Smooth muscle cell of the brain vasculature (primary cell): ENCODE measurements around the gene CMTM7.
A peak's percentile ranks its signal among the peaks of the same experiment; 100 is the strongest.

Source experiments
- DNase-seq: peaks from one replicate; pipeline ENCODE4 v3.0.0-alpha.2; 2012; ENCODE audit warnings: low read depth, low spot score

Gene CMTM7

GRCh38 chr3:32413845-32414521 is 22.3 kb downstream of the CMTM7 start:
- DNase-seq = no peak

GRCh38 chr3:32414522-32415202 is 23.0 kb downstream of the CMTM7 start:
- no peak for DNase-seq

DNA sequence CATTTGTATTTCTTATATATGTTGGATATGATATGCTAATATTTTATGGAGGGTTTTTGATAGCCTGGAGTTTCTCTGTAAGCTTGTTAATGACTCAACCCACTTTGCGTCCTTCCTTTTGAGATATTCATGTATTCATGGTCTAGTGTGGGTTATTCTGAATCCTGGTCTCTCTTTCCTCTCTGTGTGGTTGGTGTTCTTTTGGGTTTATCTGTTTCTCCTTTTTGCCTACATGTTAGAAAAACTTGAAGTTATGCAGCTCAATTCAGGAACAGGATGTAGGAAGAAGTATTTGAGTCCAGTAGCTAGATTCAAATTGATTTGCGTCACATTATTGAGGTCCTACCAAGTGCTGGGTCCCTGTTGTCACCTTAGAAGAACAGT is 28.1 kb downstream of the CMTM7 start:
- DNase-seq = no peak

GRCh38 chr3:32420126-32421038 is 28.7 kb downstream of the CMTM7 start:
- no peak for DNase-seq

DNA sequence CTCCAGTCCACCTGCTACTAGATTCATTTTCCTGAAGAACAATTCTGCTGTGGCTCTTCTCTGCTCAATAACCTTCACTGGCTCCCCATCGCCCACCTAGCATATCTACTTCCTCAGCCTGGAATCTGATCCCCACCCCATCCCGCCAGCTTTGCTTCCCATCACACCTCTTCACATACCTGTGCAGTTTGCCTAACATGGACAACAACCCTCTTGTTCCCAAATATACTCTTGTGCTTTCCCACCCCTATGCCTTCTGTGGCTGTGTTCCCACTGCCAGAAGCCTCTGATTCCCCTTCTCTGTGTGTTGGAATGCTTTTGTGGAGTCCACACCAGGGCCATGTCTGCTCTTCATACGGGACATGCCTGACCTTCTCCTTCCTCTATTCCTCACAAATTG is 29.5 kb downstream of the CMTM7 start:
- no peak for DNase-seq

DNA sequence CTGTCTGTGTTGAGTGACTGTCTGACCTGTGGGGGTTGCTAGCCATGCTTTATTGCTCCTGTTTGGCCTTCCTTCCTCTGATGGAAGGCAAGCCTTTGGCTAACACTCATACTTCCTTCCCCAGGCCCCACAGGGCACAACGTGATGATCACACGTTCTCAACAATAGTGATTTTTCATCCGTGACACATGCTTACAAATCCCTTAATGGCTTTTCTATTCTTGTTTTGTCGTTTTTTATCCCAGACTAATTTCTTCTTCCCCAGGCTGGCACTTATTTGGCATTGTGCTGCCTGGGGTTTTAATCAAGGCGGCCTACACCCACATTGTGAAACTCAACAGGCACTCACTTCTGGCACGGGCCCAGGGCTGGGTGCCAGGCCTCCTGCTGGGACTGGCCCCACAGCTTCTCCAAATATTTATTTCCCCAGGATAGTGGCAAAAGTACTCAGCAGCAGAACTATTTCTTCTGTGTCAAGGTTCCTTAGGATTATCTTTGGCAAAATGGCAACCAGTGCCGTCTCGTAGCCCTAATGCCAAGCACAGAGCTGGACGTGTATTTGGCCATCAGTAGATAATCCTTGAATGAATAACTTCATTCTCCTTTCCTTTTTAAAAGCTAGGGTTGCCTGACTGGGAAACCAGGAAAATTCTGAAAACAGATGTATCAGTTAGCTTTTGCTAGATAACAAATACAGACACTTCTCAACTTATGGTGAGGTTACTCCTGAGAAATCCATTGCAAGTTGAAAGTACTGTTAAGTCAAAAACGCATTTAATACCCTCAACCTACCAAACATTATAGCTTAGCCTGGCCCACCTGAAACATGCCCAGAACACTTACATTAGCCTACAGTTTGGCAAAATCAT is 30.6 kb downstream of the CMTM7 start:
- peak; percentile 58 for DNase-seq

DNA sequence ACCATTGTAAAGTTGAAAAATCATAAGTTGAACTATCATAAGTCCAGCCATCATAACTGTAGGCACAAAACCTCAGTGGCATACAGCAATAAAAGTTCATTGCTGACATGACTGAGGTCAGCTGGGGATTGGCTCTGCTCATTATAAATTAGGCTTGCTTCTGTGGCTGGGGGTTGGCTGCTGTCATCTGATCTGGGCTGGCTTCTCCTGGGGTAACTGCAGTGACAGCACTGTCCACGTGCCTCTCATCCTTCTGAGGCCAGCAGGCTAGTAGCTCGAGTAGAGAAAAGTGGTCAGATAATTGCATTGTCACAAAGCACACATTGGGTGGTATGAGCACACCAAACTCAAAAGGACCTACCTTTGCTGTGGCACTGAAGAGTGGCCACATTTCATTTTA is 31.3 kb downstream of the CMTM7 start:
- no peak for DNase-seq

DNA sequence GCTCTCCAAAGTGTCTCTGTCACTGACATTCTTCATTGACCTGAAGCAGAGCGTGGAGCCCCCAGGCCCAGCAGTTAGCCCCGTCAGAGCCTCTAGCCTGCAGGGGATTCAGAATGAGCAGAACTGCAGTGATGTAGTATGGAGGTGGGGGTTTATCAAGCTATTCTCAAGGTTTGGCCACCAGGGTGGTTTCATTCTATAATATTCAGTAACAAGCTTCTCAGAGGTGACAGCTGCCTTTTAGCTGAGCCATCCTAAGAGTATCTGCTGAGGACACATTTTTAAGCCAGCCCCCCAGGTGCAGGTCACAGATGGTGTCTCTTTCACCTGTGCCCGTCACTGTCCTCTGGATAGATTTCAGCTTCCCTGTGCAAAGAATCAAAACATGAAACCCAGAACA is 31.9 kb downstream of the CMTM7 start:
- no peak for DNase-seq

DNA sequence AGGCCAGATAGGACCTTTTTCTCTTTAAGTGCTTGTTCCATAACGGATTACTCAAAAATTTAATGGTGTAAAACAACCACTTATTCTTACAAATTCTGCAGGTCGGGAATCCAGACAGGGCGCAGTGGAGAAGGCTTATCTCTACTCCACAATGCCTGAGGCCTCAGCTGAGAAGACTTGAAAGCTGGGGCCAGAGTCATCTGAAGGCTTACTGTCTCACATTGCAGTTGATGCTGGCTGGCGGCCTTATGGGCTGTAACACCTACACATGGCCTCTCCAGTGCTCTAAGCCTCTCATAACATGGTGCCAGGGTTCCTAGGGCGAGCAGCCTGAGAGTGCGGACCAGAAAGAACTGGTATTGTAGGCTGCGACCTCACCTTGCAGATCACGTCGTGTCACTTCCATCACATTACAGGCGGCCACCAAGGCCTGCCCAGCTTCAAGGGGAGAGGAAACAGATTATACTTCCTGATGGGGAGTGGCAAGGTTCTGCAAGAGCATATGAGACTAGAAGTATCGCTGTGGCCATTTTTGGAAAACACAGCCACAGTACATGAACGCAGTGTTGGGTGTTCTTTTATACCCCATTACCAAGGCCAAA is 32.4 kb downstream of the CMTM7 start:
- DNase-seq = no peak

DNA sequence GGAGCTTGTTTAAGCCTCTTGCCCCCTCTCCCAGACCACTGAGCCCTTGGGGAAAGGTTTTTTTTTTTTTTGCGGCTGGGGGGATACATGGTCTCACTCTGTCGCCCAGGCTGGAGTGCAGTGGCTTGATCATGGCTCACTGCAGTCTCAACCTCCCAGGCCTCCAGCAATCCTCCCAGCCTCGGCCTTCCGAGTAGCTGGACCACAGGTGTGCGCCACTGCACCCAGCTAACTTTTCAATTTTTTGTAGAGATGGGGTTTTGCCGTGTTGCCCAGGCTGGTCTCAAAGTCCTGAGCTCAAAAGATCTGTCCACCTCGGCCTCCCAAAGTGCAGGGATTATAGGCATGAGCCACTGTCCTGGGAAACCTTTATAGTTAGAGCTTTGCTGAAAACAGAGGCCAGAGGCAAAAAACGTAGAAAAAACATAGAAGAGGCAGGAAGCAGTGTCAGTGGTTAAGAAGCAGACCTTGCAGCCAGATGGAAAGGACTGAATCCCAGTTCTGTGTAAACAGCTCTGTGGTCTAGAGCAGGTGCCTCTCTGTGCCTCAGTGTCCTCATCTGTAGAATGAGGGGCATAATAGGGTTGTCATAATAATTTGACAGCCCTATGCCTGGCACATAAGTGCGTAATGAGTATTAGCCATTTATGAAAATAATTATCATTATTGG is 33.1 kb downstream of the CMTM7 start:
- no peak for DNase-seq

- DNase-seq = no peak
These were observed 36.7 kb downstream of the CMTM7 start for GRCh38 chr3:32428092-32429068.

- no peak for DNase-seq
These were observed 39.2 kb downstream of the CMTM7 start for GRCh38 chr3:32430900-32431299.

- DNase-seq = no peak
These were observed 39.8 kb downstream of the CMTM7 start for GRCh38 chr3:32431481-32431880.

- no peak for DNase-seq
These were observed 40.5 kb downstream of the CMTM7 start for GRCh38 chr3:32432045-32432710.

DNA sequence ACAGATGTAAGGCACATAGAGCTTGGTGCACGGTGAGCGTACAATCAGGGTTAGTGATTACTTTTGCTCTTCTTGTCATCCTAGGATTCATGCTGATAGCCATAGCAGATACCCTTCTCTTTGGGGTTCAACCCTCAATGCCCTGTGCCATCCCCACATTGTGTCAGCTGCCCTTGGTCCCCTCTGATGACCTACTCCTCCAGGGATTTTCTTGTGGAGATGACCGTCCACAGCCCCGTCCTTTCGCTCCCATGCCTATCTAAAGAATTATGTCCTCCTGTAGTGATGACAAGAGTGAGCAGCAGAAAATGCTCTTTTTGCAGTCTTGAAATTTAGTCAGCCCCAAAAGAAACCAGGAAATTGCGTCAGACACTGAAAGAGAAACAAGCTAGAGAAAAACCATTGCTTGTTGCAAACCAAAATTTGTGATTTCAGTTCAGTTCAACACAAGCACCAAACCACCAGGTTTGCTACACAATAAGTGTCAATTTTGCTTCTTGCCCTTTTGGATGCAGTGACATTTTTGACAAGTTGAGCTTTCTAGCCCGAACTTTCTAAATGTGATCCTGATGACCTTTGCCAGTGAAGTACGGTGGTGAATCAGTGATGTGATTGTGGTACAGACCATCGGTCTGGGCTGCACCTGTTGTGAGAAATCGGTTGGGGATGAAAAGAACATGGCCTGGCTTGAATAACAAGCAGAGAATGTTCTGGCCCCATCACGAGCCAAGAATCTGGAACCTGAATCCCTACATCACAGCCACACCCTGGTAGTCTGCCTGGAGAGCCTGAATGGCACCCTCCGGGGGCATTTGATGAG is 41.3 kb downstream of the CMTM7 start:
- no peak for DNase-seq

GRCh38 chr3:32434206-32434605 is 42.6 kb downstream of the CMTM7 start:
- no peak for DNase-seq

GRCh38 chr3:32435911-32436815 is 44.5 kb downstream of the CMTM7 start:
- DNase-seq = no peak
